ENCODE results near the gene SDF4.

DNA sequence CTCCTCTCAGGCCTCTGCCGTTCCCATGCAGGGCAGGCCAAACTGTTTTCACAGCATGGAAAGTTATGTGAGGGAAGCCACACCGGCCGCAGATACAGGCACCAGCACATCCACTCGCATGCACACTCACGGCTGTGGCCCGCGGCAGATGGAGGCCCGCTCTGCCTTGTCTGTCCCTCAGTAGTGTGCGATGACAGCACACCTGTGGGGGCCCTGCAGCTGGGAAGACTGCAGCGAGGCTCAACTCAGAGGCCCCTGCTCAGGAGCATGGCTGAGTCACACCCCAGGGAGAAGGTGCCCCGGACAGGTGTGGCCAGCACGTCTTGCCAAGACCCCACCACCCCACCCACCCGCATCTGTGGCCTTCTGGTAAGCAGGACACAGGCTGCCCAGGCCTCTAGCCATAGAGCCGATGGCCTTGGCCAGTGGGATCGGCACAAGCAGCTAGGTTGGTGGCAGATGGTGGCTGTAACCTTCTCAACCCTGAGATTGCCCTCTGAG is 43.2 kb upstream of the SDF4 start:
- TF ChIP-seq, protein P1, sequence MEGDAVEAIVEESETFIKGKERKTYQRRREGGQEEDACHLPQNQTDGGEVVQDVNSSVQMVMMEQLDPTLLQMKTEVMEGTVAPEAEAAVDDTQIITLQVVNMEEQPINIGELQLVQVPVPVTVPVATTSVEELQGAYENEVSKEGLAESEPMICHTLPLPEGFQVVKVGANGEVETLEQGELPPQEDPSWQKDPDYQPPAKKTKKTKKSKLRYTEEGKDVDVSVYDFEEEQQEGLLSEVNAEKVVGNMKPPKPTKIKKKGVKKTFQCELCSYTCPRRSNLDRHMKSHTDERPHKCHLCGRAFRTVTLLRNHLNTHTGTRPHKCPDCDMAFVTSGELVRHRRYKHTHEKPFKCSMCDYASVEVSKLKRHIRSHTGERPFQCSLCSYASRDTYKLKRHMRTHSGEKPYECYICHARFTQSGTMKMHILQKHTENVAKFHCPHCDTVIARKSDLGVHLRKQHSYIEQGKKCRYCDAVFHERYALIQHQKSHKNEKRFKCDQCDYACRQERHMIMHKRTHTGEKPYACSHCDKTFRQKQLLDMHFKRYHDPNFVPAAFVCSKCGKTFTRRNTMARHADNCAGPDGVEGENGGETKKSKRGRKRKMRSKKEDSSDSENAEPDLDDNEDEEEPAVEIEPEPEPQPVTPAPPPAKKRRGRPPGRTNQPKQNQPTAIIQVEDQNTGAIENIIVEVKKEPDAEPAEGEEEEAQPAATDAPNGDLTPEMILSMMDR (IDR thresholded peaks at IDR 0.05): no peak
- no peak for TF ChIP-seq POLR2A (IDR thresholded peaks at IDR 0.05)
